ENCODE measurements around the gene CAPN9.
"Not testable (repeated sequence)": the region's sequence is repeated elsewhere in the genome, so short reads cannot be mapped to it uniquely, and the experiment has no call there.

CAPN9 gene

DNA sequence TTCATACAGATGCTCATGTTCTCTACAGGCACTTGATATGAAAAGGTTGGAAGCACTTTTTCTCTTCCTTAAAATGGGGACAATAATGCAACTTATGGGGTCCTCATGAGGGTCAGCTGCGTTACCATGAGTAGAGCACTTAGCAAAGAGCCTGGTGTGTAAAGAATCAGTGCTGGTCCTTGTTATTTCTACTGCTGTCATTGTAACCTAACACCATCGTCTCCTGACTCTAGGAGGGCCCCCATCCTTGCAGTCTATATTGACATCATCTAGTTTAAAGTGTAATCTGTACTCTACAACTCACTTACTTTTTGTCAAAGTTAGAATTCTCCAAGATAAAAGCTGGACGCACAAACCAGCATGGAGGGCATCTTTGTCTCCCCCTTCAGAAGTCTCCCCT lies 2.4 kb downstream of the CAPN9 start:
- DNase-seq, result no peak

GRCh38 chr1:230750576-230750975 lies 3.4 kb downstream of the CAPN9 start:
- no peak for DNase-seq

DNA sequence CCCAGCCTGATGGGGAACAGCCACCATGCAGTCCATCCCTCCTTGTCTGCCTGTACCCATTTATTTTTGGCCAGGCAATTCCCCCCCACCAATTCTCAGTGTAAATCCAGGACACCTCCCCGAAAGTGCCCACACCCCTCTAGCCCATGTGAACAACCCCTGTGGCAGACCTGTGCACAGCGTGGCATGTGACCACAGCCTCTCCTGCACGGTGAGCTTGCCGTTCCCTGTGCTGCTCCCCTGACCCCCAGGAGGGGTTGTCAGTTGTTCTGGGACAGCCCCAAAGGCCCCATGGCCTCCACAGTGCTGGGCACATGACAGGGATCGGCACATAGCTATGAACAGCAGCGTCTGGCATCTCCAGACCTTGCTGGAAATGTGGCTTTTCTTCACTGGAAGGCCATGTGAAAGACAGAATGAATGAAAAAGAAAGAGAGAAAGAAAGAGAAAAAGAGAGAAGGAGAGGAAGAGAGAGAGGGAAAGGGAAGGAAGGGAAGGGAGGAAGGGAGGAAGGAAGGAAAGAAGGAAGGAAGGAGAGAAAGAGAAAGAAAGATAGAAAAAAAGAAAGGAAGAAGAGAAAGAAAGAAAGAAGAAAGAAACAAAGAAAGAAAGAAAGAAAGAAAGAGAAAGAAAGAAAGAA lies 3.9 kb downstream of the CAPN9 start:
- DNase-seq, result no peak

DNA sequence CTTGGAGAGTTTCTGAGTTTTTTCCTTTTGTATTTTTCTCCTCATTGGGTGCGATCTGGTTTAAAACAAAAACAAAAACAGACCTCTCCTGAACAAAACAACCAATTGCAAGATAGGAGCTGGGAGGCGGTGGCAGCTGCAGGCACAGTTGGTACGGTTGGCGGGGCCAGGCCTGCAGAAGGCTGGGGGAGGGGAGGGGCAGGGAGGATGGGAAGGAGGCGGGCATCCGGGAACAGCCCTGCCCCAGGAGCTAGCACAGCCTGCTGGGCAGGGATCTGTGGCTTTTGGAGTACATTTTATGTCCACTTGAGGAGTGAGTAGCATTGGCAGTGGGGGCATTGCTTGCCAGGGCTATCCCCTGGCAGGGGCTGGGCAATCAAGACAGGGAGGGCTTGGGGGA lies 5.2 kb downstream of the CAPN9 start:
- peak; percentile 69 for DNase-seq

DNA sequence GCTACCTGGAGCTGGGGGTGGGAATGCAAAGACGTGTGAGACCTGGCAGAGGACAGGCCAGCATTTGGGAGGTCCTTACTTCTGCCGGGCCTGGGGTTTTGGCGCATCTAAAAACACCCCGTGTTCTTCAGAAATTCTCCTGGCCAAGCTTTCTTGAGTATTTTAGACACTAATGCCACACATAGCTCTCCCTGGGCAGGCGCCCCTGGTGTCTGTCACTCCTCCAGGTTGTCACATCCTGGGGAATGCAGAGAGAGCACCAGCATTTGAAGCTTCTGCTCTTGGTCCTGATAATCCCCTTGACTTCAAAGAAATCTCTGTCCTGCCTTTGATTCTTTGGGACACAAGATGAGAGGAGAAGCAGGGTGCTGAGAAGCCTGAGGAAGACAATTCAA lies 6.0 kb downstream of the CAPN9 start:
- DNase-seq, result no peak

DNA sequence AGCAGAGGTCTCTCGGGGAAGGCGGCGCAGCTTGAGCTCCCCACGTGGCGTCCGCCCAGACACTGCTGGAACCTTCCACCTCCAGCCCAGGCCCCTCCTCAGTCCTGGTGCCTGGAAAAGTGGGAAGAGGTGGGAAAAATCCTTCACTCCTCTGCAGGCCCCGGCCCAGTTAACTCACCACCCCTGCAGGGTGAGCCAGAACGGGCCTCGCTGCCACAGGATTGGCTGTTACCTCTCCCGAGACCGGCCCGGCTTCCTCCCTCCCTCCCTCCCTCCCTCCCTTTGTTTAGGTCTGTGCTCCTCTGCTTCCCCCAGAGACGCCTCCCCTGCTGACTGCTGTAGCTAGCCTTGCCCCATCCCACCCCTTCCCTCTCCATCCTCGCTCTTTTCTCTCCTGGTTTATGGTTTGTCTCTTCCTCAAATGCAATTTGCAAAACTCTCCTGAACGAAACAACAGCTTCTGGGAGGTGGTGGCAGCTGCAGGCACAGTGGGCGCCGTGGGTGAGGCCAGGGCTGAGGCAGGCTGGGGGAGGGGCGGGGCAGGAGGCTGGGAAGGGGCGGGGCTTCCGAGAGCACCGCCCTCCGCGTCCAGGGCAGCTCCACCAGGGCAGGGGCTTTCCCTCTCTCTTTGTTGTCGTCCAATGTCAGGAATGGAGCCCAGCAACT lies 6.5 kb downstream of the CAPN9 start:
- peak; percentile 52 for DNase-seq

DNA sequence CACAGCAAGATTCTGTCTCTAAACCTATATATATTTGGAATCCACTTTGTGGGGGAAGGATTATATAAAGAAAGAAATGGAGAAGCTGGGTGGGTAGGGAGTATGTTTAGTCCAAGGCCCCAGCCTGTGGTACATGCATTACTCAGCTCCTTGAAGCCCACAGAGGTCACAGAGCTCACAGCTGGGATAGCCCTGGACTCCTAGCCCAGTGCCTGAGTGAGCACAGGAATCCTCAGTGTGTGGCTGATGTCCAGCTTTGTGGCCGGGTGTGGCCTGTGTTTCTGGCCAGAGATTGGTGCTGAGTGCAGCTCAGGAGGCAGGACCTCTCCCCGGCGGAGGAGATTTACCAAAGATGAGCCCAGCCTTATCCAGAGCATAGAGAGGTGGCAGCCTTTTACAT lies 7.6 kb downstream of the CAPN9 start:
- peak; percentile 43 for DNase-seq

GRCh38 chr1:230757856-230758708 lies 10.9 kb downstream of the CAPN9 start:
- no peak for DNase-seq

DNA sequence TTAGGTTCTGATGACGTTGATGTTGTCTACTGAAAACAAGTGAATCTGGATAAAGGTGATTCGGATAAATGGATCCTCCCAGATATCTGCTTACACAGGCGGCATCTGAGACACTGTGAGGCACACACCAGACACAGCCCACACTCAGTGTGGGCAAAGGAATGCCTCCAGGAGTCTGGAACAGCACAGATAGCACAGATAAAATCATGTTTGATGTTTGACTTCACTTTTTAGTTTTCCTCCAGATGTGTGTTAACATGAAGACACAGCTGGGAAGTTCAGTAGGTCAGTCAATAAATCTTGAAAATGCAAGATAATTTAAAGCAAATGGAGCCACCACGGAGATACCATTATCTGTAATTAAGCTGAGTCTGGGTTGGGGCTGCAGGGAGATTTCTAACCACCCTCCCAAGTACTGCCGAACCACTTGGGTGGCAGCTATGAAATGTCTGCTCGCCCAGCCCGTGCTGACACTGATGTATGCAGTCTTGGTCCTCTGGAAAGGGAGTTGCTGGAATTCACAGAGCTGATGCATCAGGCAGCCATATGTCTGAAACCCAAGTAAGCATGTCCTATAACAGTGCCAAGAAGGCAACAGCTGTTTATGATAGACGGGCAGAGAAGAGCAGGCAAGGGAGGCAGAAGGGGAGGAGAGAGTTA lies 11.7 kb downstream of the CAPN9 start:
- peak; percentile 61 for DNase-seq

DNA sequence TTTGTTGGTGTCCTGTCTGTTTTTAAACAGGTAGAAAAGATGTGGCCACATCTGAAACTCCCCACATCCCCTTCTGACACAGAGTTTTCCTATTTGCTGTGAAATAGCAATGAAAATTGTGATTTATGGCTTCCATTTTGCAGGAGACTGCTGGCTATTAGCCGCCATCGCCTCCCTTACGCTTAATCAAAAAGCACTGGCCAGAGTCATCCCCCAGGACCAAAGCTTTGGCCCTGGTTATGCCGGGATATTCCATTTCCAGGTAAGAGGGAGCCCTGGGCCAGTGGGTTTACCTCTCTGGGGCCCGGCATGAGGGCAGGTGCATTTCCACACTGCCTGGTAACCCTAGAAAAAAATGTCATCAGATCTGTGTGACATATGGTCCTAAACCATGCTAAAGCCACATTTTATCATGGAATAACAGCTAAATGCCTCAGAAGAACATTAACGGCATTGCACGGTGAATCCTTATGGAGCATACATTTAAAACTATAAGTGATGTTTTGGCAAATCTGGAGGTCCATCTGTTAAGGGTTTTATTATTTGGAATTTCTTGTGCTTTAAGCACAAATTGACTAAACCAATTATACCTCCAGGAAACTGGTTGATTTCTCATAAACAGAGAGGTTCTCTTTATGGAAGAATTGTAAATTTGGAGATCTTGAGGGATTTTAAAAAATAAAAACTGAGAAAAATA lies 12.3 kb downstream of the CAPN9 start:
- no peak for DNase-seq

DNA sequence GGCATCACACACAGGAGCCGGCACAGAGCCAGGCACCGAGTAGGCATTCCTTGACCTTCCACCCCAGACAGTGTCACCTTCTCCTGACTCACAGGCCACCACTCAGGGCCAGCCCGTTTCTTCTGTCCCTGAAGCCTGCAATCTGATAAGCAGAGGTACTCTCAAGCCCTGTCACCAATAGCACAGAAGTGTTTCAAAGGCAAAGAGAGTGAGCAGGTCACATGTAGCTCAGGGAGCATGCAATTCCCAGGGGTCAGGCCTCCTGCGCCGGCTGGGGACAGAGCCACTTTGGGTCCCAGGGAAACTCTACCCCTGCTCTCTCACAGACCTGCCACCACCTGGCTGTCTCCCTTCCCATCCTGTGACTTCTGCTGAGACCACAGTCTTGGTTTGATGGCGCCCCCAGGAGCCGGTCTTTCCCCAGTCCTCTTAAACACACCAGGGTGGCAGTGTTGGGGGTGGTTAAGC lies 13.2 kb downstream of the CAPN9 start:
- DNase-seq, result no peak

GRCh38 chr1:230761443-230762167 lies 14.4 kb downstream of the CAPN9 start:
- DNase-seq, result no peak

GRCh38 chr1:230763927-230764591 lies 16.9 kb downstream of the CAPN9 start:
- no peak for DNase-seq

- no peak for DNase-seq
Measured at GRCh38 chr1:230766318-230766717, 19.1 kb downstream of the CAPN9 start.

- not testable (repeated sequence) for DNase-seq
Measured at GRCh38 chr1:230767859-230768612, 20.8 kb downstream of the CAPN9 start.

- no peak for DNase-seq
Measured at GRCh38 chr1:230768903-230769570, 21.8 kb downstream of the CAPN9 start.

- no peak for DNase-seq
Measured at GRCh38 chr1:230770317-230770716, 23.1 kb downstream of the CAPN9 start.

- DNase-seq, result no peak
Measured at GRCh38 chr1:230771773-230772354, 24.7 kb downstream of the CAPN9 start.
